GM13977 (cell line): ENCODE results near the gene ZNF536.

ENCODE experiments used
- DNase-seq: peaks from one replicate; pipeline ENCODE4 v3.0.0; 2012; ENCODE audit warnings: low spot score
- in situ Hi-C: fragments of 300-500 bp; cut with MboI; formaldehyde crosslinking; loops from one replicate; pipeline ENCODE4 v1.12.0; 2022; ENCODE audit warnings: low sequenced_read_pairs, low pct_unique_long_range_greater_than_20kb, mixed read lengths, inconsistent platforms; ENCODE audit not compliant: unreplicated experiment
- TF ChIP-seq, protein P1 (sequence below): IDR thresholded peaks from 2 replicates; pipeline ENCODE4 v1.5.1; 2012; ENCODE audit warnings: mild to moderate bottlenecking, control low read depth; ENCODE audit not compliant: insufficient read depth; ENCODE audit errors: extremely low read depth, missing control alignments

ZNF536 gene

GRCh38 chr19:30386551-30387143 lies 14.5 kb downstream of the ZNF536 start:
- TF ChIP-seq, protein P1, sequence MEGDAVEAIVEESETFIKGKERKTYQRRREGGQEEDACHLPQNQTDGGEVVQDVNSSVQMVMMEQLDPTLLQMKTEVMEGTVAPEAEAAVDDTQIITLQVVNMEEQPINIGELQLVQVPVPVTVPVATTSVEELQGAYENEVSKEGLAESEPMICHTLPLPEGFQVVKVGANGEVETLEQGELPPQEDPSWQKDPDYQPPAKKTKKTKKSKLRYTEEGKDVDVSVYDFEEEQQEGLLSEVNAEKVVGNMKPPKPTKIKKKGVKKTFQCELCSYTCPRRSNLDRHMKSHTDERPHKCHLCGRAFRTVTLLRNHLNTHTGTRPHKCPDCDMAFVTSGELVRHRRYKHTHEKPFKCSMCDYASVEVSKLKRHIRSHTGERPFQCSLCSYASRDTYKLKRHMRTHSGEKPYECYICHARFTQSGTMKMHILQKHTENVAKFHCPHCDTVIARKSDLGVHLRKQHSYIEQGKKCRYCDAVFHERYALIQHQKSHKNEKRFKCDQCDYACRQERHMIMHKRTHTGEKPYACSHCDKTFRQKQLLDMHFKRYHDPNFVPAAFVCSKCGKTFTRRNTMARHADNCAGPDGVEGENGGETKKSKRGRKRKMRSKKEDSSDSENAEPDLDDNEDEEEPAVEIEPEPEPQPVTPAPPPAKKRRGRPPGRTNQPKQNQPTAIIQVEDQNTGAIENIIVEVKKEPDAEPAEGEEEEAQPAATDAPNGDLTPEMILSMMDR = no peak
- DNase-seq = no peak
- in situ Hi-C loops = no loop called here

GRCh38 chr19:30387311-30388115 lies 15.3 kb downstream of the ZNF536 start:
- TF ChIP-seq, protein P1 = no peak
- DNase-seq = no peak
- in situ Hi-C loops = no loop called here

GRCh38 chr19:30388327-30388726 lies 16.1 kb downstream of the ZNF536 start:
- TF ChIP-seq, protein P1 = no peak
- DNase-seq = no peak
- in situ Hi-C loops = no loop called here

GRCh38 chr19:30388819-30389218 lies 16.6 kb downstream of the ZNF536 start:
- TF ChIP-seq, protein P1 = no peak
- in situ Hi-C loops = no loop called here
- DNase-seq = no peak

DNA sequence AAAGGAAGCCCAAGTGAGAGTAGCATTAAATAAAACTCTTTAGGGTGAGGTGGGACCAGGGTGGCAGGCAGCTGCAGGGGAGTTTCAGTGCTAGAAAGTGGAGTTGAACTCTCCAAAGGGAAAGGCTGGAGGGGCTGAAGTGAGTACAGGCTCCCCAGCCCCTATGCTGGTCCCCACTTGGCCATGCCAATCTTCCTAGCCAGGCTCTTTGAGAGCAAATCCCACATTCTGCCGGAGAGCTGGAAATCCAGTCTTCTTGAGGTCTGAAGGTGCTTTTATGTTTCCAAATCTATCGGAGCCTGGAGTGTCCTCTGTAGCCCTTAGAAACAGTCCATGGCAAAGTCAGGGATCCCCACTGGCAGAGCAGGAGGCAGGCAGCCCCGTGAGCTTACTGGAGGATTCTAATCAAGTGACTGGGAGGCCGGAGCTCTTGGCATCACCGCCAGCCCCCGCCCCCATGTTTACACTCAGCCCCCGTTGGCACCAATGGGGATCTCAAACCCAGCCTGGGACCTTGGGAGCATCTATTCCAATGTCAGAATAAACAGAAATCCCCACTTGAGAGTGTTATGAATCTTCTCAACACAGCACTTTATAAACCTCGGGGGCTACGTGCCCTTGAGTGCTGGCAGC lies 18.3 kb downstream of the ZNF536 start:
- DNase-seq = no peak
- in situ Hi-C loops = no loop called here
- TF ChIP-seq, protein P1 = no peak

GRCh38 chr19:30391052-30391451 lies 18.9 kb downstream of the ZNF536 start:
- in situ Hi-C loops = no loop called here
- DNase-seq = no peak
- TF ChIP-seq, protein P1 = no peak
